GM12872 (cell line): ENCODE data around the gene TRIM59.

Experiments used
- CTCF ChIP-seq: IDR thresholded peaks from 3 replicates; pipeline ENCODE4 v1.5.1; 2011; ENCODE audit warnings: low read depth, mild to moderate bottlenecking, low read length, moderate library complexity; ENCODE audit not compliant: insufficient read depth

TRIM59 gene

DNA sequence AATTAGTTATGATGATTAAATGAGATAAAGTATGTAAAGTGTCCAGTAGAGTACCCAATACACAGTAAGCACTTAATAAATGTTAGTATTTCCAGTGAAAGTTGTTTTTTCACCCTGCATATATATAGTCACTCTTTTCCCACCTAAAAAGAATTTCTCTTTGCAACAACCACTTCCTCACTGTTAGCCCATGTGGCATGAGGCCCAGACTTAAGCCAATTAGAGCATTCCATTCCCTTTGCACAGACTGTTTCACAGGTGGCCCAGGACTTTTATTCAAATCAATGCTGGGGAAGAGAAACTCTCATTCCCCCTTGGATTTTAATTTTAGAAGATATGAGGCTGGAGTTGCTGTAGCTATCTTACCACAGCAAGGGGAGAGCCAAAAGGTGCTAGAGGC lies 54.3 kb downstream of the TRIM59 start:
- TF ChIP-seq CTCF = no peak

GRCh38 chr3:160394009-160394392 lies 55.6 kb downstream of the TRIM59 start:
- no peak for TF ChIP-seq CTCF

GRCh38 chr3:160393346-160394008 lies 56.1 kb downstream of the TRIM59 start:
- no peak for TF ChIP-seq CTCF

- no peak for TF ChIP-seq CTCF
Observed at GRCh38 chr3:160392798-160393197, 56.8 kb downstream of the TRIM59 start.

- no peak for TF ChIP-seq CTCF
Observed at GRCh38 chr3:160390565-160391138, 58.9 kb downstream of the TRIM59 start.
